UCSD-AML1 (cell line): ENCODE results near the gene EPB41L2.
A peak's percentile ranks its signal among the peaks of the same experiment; 100 is the strongest.

Source experiments
- DNase-seq: peaks from one replicate; lab custom pipeline; 2025; ENCODE audit not compliant: unreplicated experiment; lab: John Stamatoyannopoulos, UW

EPB41L2 gene

DNA sequence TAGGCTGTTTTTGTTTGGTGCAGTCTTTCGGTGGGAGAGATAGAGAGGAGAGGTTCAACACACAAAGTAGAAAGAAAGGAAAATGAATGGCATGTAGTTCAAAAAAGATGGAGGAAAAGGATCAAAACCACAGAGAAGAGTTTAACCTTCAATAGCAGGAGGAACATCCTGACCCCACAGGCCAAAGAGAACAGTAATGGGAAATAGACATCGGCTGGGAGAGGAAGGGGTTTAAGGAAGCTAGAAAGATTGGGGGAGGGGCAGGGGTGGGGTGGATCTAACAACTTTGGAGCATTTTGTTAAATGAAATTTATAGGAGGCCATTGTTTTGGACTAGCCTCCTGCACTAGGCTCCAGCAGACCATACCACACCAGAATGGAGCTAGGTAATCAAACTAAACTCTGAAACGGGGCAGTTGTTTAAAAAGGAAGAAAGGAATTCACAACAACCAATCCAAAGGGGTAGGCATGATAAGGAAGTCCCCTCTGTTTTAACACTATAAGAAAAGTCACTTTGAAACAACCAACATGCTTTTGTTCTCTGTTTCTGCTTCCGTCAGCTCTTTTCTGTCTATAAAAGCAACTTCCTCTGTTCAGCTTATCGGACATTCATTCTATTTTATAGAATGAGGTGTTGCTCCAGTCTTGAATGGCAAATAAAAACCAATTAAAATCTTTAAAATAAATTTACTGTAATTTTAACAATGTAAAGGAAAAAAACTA lies 82.6 kb downstream of the EPB41L2 start:
- peak; percentile 29 for DNase-seq

DNA sequence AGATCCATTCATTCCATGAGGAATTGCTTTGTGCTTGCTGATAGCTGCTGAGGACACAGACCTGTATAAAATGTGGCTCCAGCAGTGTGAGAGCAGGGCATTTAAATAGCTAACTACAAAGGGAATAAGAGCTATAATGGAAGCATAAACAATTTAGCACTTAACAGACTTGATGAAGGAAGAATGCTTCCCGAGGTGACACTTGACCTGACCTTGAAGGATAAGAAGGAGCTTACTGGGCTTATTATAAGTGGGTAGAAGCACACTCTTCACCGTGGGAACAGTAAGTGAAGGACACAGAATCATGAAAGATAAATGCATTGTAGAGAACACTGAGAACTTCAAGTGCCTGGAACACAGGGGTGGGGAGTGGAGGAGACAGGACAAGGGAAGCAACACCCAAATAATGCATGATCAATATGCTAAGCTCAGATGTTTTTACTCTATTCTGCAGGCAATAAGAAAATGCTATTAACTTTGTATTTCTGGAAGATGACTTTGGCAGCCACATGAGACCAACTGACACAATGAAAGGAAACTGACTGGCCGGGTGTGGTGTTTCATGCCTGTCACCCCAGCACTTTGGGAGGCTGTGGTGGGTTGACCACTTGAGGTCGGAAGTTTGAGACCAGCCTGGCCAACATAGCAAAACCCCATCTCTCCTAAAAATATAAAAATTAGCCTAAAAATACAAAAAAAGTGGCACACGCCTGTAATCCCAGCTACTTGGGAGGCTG lies 84.2 kb downstream of the EPB41L2 start:
- no peak for DNase-seq

DNA sequence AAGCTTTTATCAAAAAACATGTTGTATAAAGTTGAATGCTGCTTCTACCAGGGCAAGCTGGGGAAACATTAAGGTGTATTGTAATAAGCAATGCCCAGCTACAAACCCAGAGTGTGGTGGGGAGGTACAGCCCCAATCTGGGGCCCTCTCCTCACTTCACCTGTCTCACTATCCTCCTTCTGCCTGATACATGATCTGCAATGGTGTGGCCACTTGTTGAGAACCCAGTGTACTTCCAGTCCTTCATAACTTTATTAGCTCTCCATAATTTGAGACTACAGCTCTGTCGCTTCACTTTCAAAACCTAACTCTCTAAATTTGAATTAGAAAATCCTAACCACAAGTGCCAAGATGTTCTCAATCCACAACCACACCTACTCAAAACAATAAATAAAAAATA lies 84.9 kb downstream of the EPB41L2 start:
- no peak for DNase-seq

DNA sequence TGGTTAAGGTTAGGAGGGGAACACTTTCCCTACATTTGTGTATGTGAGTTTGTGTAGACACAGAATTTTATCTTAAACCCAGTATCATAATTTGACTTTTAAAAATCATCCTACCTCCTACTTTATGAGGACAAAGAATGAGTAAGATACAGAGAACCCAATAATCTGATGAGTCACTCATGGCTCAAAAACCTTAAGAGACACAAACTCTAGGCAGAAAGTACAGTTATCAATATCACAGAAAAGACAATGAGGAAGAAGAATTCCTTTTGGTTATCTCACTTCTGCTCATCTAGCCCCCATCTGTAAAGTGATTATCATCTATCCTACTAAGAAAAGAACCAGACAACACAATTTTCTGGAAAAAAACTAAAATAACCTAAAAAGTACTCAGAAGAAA lies 87.7 kb downstream of the EPB41L2 start:
- no peak for DNase-seq

DNA sequence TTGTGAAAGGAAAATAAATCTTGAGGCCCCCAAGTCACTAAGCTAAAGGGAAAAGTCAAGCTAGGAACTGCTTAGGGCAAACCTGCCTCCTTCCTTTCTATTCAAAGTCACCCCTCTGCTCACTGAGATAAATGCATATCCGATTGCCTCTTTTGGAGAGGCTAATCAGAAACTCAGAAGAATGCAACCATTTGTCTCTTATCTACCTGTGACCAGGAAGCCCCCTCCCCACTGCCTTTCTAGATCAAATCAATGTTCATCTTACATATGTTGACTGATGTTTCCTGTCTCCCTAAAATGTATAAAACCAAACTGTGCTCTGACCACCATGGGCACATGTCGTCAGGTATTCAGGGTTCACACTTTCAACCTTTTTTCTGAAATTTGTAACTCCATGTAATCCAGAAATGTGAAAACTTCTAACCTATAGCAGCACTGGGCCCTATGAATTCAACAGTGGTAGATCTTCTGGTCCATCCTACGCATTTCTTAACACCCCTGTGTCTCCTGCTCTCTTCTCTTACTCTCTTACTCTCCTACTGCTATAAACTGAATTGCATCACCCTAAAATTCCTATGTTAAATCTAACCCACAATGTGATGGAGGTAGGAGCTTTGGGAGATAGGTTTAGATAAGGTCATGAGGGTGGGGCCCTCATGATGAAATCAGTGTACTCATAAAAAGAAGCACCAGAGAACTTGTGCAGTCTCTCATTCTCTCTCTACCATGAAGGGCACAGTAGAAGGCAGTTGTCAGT lies 89.3 kb downstream of the EPB41L2 start:
- no peak for DNase-seq

DNA sequence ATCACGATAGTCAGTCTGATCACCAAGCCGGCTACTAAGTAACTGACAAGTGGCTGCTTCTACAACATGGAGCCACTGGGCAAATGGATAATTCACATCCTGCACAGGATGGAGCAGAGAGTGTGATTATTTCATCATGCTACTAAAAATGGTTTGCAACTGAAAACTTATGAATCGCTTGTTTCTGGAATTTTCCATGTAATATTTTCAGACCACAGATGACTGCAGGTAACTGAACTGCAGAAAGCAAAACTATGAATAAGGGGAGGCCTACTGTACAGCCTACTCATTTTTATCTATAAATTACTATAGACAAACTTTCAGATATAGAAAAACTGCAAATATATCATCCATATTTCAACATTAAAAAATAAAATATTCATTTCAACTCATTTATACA lies 91.5 kb downstream of the EPB41L2 start:
- no peak for DNase-seq

DNA sequence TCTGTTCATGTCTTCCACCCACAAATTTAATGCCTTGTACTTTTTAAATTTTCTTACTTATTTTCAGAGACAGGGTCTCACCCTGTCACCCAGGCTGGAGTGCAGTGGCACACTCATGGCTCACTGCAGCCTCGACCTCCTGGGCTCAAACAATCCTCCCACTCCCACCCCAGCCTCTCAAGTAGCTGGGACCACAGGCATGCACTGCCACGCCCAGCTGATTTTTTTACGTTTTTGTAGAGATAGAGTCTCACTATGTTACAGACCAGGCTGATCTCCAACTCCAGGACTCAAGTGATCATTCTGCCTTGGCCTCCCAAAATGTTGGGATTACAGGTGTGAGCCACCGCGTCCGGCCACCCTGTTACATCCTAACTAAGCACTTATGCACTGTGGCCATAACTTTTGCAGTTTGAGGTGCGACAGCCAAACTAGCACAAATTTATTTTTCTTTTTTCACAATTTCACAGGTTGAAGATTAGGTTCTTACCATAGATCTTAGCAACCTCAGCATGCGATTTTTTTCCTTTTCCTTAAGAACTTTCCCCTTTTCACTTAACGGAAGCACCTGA lies 92.1 kb downstream of the EPB41L2 start:
- no peak for DNase-seq

DNA sequence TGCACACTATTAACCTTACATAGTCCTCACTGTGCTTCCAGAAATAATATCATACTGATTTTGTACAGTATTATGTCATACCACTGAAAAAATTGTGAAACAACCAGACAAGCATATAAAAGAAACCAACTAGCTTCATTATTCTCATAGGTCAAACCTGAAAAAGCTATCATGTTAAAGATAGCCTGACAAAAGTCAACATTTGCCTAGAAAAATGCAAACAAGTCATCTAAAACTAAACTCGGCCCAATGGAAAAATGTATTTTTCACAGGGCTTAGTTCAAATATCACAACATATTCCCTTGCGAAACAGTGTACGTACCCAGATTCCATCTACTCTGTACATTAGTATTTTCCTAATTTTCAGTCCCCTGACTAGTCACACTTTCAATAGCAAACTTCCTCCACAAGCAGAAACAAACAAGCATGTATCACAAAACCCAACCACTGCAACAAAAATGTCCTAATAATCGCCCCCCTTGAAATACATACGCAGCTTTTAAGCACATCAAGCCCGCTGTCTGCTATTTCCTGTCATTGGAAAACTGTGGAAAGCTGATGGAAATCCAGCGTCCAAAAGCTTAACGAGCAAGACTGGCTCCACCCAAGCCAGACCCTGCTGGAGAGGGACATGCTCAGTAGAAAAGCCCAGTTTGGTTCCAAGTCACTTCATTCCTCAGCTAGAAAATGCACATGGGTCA lies 93.1 kb downstream of the EPB41L2 start:
- no peak for DNase-seq

DNA sequence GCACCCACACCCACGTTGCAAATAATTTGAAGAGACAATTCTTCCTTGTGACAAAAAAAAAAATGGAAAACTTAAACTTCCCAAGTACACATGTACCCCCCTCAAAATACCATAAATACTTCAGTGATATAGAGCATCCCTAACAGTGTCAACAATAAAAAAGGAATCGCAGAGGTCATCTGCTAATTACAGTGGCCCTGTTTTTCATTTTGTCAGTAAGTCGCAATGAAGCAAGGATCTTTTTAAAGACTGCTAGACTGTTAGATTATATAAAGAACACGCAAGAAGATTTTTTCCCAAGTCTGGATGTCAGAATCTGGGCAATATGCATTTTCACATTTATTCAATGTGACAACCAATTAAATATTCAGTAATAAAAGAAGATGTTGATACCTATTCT lies 93.9 kb downstream of the EPB41L2 start:
- DNase-seq: no peak

DNA sequence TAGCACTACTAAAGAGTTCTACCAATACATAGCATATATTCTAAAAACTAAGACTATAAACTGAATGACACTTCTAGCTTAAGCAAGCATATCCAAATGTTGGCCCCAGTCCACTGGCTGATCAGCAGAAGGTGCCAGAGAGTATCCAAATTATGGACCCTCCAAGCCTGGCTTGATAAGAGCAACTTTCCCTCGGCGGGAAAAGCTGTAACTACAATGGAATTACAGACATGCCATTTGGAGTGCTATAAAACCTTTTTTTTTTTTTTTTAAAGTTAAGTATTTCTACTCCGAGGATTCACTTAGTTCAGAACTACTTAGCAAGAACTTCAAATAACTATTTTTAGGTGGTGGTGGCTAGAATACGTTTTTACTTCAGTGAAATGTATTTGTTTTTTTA lies 94.6 kb downstream of the EPB41L2 start:
- no peak for DNase-seq

DNA sequence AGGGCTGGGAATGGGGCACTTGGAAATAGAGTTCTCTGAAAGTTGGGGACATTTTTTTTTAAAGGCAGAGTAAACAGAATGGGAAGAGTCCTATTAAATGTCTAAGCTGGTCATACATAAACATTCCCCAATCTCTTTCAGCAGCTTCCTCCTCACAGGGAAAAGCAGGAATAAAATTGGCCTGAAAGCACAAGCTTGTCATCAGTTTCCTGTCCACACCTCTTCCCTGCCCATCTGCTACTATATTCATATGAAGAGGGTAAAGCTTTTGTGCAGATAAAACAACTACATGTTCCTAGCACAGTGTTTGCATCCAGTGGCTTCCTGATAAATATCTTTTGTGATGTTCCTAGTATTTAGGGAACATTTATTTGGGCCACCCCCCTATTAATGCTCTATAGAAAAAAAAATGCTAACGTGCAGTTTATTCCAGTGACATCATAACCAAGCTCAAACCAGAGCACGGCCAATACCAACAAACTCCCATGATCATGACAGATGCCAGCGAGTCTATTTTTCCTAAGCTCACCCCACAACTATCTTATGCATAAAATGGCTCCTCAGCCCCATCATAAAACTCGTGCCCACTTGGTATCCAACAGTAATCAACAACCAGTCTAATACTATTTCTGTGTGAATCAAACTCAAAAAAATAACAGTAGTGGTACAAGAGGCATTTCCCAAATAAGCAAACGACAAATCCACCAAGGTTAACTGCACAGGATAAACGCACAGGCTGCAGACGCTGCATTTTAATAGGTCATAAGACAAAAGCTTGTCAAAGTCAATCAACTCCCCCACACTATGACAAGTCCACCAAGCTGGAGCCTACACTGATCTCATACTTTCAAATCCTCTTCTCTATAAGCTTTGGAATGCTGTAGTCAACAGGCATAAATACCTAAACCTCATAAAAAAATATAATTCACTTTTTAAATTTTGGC lies 95.3 kb downstream of the EPB41L2 start:
- DNase-seq: no peak

DNA sequence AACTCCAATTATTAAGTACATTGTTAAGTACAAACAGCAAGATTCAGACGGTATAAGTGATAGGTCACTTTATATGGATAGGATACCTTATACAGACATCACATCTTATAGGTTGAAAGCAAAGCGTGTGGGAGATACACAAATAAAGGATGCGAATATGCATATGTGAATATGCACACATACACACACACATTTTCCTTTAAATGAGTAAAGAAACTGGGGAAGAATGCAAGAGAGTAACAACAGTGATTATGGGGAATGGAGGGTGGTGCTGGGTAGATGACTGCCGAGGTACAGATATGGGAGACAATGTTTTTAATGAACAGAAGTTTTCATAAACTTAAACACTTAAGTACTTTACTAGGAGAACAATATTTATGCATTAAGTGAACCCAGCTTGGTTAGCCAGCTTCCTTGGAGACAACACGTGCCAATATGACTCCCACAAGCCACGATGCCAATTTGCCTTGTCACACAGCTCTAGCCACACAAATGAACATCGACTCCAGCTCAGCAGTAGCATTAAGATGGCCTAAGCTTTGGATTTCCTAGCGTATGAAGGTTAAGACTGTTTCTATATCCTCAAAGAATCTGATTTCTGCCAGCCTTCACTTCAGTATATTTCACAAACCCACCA lies 96.6 kb downstream of the EPB41L2 start:
- DNase-seq: no peak

DNA sequence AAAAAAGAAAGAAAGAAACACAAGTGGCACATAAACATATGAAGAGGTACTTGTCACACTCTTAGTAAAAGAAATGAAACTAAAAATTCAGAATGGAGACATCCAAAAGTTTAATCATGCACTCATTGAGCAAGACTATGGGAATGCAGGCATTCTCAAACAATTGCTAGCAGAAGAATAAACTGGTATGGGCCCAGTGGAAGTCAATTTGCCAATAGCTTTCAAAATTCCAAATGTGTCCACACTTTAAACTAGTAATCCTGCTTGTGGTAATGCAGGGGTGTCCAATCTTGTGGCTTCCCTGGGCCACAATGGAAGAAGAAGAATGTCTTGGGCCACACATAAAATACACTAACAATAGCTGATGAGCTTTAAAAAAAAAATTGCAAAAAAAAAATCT lies 97.4 kb downstream of the EPB41L2 start:
- DNase-seq: no peak

DNA sequence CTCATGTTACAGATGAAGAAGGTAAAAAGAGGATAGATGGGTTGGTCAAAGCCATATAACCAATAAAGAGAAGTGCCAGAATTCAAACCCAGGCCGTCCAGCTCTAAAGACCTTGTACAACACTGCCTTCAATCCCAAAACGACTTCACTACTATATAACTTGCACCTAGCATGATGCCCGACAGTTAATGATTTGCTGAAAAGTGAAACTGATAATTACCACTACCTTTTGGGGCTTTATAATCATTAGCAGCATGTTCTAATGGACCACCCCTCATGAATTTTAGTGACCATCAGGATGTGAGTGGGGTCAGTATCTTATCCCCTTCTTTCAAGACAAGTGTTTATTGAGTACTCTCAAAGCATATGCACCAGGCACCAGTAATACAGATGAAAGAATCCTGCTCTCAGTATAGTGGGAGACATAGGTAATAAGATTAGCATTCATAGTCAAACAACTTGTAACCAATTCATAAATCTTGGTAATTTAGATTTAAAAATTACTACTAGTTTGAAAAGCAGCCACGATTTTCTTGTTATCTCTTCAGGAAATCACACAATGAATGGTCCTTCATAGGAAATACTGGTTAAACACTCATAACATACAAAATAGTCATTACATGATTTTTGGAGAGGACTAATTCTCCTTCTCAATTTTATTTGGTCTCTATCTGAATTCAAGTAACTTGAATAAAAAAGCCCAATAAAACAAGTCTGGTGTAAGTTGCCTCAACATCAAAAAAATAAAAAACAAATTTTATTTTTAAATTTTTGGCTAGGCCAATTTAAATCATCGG lies 98.0 kb downstream of the EPB41L2 start:
- DNase-seq: no peak

DNA sequence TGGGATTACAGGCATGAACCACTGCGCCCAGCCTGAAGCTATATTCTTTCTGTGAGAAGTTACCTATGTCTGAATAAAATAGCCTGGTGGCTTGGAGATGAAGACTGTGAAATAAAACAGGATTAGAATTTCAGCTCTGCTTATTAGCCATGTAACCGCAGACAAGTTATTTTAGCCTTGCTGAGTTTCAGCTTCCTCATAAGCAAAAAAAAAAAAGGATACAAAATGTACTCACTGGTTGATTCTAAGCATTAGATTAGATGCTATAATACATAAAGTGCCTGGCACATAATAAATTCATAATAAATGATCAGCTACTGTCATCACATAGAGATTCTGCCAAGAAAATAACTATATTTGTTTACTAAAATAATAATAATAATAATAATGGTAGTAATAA lies 98.8 kb downstream of the EPB41L2 start:
- no peak for DNase-seq

DNA sequence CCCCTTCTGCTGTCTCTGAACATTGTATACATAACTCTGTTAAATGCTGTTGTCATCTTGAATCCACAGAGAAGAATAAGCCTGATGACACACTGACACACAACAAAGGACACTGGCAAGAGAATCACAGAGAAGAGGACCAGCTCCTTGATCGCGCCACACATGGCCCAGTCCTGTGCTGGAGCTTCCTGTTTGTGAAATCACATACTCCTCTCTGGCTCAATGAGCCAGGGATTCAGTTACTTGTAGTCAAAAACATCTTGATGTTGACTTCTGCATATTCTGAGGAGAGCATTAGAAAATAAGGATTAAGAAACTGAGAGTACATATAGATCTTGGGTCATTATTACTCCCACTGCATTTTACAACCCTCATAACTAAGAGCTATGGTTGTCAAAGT lies 100.1 kb downstream of the EPB41L2 start:
- DNase-seq: no peak

DNA sequence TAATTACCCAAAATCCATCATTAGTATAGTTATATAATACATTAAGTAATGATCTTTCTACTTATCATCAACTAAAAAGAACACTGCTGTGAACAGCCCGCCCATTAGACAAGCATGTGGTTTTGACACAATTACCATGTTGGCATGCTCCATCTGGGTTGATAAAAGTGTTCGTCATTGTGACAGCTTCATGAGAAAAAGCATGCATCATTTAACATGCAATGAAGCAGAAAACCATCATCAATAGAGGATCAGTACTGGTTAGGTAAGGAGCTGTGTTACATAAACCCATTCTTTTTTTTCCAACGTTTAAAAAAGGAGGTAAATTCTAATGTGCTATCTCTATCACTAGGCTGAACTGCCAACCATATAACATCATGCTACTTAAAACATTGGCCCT lies 101.9 kb downstream of the EPB41L2 start:
- no peak for DNase-seq

DNA sequence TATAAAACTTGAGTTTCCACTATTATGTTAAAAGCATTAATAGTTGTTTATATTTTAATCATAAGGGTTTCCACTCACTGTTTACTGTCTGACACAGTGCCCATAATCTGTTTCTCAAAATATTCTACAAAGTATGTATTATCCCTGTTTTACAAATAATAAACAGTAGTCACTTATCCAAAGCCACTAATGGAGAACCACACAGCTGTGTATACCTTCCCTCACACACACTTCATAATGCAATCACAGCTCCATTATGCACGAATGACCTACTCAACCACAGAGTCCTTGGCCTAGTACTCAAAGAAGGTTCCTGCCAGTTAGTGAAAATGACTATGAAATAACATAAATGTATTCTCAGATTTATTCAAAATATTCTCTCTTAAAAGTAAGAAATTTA lies 103.1 kb downstream of the EPB41L2 start:
- DNase-seq: no peak

DNA sequence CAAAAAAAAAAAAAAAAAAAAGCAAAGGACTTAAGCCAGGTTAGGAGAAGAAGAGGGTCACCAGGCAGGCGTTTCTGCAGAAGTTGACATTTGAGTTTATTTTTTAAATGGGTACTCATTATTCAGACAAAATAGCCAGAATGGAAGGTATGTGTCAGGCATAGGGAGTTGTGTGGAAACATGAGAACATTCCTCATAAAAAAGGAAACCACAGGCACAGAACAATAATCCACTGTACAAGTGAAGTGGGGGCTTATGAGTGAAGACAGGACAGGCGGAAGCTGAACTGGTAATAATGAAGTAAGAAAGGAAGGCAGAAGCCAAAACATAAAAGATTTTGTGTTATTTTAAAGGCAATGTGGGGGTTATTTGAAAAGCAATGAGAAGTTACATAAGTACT lies 104.6 kb downstream of the EPB41L2 start:
- no peak for DNase-seq
